CD4-positive, alpha-beta memory T cell (primary cell): ENCODE measurements around the gene STAG1. TPM values are rescaled to one million over a fixed set of nuclear protein-coding genes. Genes with fewer than 3 reads are reported as not detected.
"Not testable (repeated sequence)": the region's sequence is repeated elsewhere in the genome, so short reads cannot be mapped to it uniquely, and the experiment has no call there.

Experiments
- CTCF ChIA-PET: fragments of 350-600 bp; sonication (Branson Sonifier 250); formaldehyde crosslinking; loops from one replicate; lab custom pipeline; 2021; ENCODE audit warnings: inconsistent platforms; ENCODE audit not compliant: partially characterized antibody; lab: Charles Lee
- POLR2A ChIA-PET: fragments of 350-600 bp; sonication (Branson Sonifier 250); formaldehyde crosslinking; loops from one replicate; lab custom pipeline; 2021; ENCODE audit not compliant: partially characterized antibody; lab: Charles Lee
- DNase-seq, 5 donors: peaks; one replicate each; pipeline versions ENCODE4 v3.0.0 to v3.0.0-alpha.2; 2020 to 2022; ENCODE audit warnings: mixed read lengths in 1 of 5
- H3K27ac ChIP-seq: one replicate; pipeline ENCODE4 v1.7.0; 2013; ENCODE audit warnings: low read depth, low read length
- H3K27me3 ChIP-seq: 2 replicates; pipeline ENCODE4 v1.7.0; 2013; ENCODE audit warnings: mild to moderate bottlenecking, low read length, moderate library complexity; ENCODE audit not compliant: insufficient read depth
- H3K36me3 ChIP-seq: 2 replicates; pipeline ENCODE4 v1.7.0; 2013; ENCODE audit warnings: mild to moderate bottlenecking, low read length, moderate library complexity; ENCODE audit not compliant: insufficient read depth
- H3K4me1 ChIP-seq: 2 replicates; pipeline ENCODE4 v1.7.0; 2013; ENCODE audit warnings: mild to moderate bottlenecking, low read length, moderate library complexity; ENCODE audit not compliant: insufficient read depth
- H3K4me3 ChIP-seq, 2 donors: one replicate each; pipeline ENCODE4 v1.7.0; 2013; ENCODE audit warnings: low read length in 2 of 2, mild to moderate bottlenecking in 1 of 2
- H3K9me3 ChIP-seq, 2 donors: one replicate each; pipeline ENCODE4 v1.7.0; 2013; ENCODE audit warnings: low read length in 2 of 2, control low read depth in 1 of 2; ENCODE audit not compliant: control insufficient read depth in 1 of 2
- H3K27ac Mint-ChIP-seq, 7 donors: one replicate each; pipeline ENCODE4 v1.8.0; 2020 to 2021; ENCODE audit warnings: mixed read lengths in 7 of 7, mild to moderate bottlenecking in 6 of 7, inconsistent platforms in 3 of 7, moderate library complexity in 3 of 7
- H3K27me3 Mint-ChIP-seq, 2 donors: one replicate each; pipeline ENCODE4 v1.8.0; 2020 to 2021; ENCODE audit warnings: mixed read lengths in 2 of 2
- H3K36me3 Mint-ChIP-seq, 2 donors: one replicate each; pipeline ENCODE4 v1.8.0; 2020 to 2021; ENCODE audit warnings: mixed read lengths in 2 of 2, inconsistent platforms in 1 of 2, mild to moderate bottlenecking in 1 of 2
- H3K4me1 Mint-ChIP-seq, 4 donors: one replicate each; pipeline ENCODE4 v1.8.0; 2020 to 2021; ENCODE audit warnings: mixed read lengths in 4 of 4, mild to moderate bottlenecking in 1 of 4
- H3K4me3 Mint-ChIP-seq, 8 donors: one replicate each; pipeline ENCODE4 v1.8.0; 2020 to 2021; ENCODE audit warnings: mixed read lengths in 8 of 8, mild to moderate bottlenecking in 7 of 8, moderate library complexity in 6 of 8, inconsistent platforms in 3 of 8
- H3K9me3 Mint-ChIP-seq, 8 donors: one replicate each; pipeline ENCODE4 v1.8.0; 2020 to 2021; ENCODE audit warnings: mixed read lengths in 8 of 8, mild to moderate bottlenecking in 5 of 8, inconsistent platforms in 3 of 8, moderate library complexity in 1 of 8
- intact Hi-C: fragments of 100-400 bp; cut with micrococcal nuclease; formaldehyde crosslinking; loops from one replicate; pipeline ENCODE4 v1.15.1; 2023
- polyA plus RNA-seq, 2 donors: library from polyadenylated mRNA; unstranded; fragments of 300-500 nt; fragmentation: Illumina TruSeq; gene quantifications; one replicate each; pipeline ENCODE4 v1.2.3, GENCODE V29; 2021
- total RNA-seq, 2 experiments: library from RNA; stranded (reverse); gene quantifications; one replicate each; pipeline ENCODE4 v1.2.3, GENCODE V29; 2021

Gene STAG1
- total and polyA plus RNA-seq, 4 experiments from 2014 or later: 17.6 to 56.1 (median 37.1) TPM

- peaks cover 15 to 24% of the 10 kb centered on the region in 2 donors for H3K36me3 Mint-ChIP-seq
These were observed 40.3 kb downstream of the STAG1 start for GRCh38 chr3:136711888-136712287.

GRCh38 chr3:136711277-136711676 lies 40.9 kb downstream of the STAG1 start:
- Histone ChIP-seq H3K9me3 (no peaks in the 10 kb centered on the region), H3K27ac (no peak overlapping the region), H3K4me3 (no peak overlapping the region), H3K36me3 (no peaks in the 10 kb centered on the region), H3K27me3 (no peaks in the 10 kb centered on the region), H3K4me1 (no peaks in the 10 kb centered on the region)
- H3K4me1 Mint-ChIP-seq: peaks cover 14 to 40% (median 23%) of the 10 kb centered on the region in 4 donors
- H3K27ac Mint-ChIP-seq: no peak overlapping the region
- intact Hi-C loops: no loop called here
- H3K4me3 Mint-ChIP-seq: no peak overlapping the region
- ChIA-PET CTCF (no interaction called here), POLR2A (interaction anchor here (0.6 kb wide), 1 partner anchor 20 kb away, joined by 5 read pairs; no protein-coding TSS in a partner anchor)
- H3K36me3 Mint-ChIP-seq: peaks cover 18 to 26% of the 10 kb centered on the region in 2 donors
- no peaks in the 10 kb centered on the region for H3K27me3 Mint-ChIP-seq
- no peak for DNase-seq
- peaks cover 0 to 3% (median 0%) of the 10 kb centered on the region in 8 donors for H3K9me3 Mint-ChIP-seq

More at GRCh38 chr3:136711888-136712287, 40.3 kb downstream of the STAG1 start:
- H3K36me3 ChIP-seq, H3K27me3 Mint-ChIP-seq, intact Hi-C loops, H3K4me3 ChIP-seq, H3K9me3 Mint-ChIP-seq, H3K27me3 ChIP-seq, H3K27ac Mint-ChIP-seq, DNase-seq, POLR2A ChIA-PET, H3K4me3 Mint-ChIP-seq, CTCF ChIA-PET, H3K4me1 ChIP-seq, H3K27ac ChIP-seq, H3K9me3 ChIP-seq: not testable (repeated sequence)
- H3K4me1 Mint-ChIP-seq: peaks cover 15 to 40% (median 27%) of the 10 kb centered on the region in 4 donors

- H3K9me3 Mint-ChIP-seq, H3K9me3 ChIP-seq, H3K27ac ChIP-seq, H3K27me3 Mint-ChIP-seq, intact Hi-C loops, H3K27me3 ChIP-seq, DNase-seq, POLR2A ChIA-PET, H3K27ac Mint-ChIP-seq, H3K4me1 ChIP-seq, H3K4me3 ChIP-seq, H3K36me3 ChIP-seq, H3K4me3 Mint-ChIP-seq: not testable (repeated sequence)
- Mint-ChIP-seq H3K4me1 (peaks cover 21 to 52% (median 35%) of the 10 kb centered on the region in 4 donors), H3K36me3 (peaks cover 23 to 34% of the 10 kb centered on the region in 2 donors)
- CTCF ChIA-PET: interaction anchor here (1.6 kb wide), 1 partner anchor 304 kb away, joined by 3 read pairs; no protein-coding TSS in a partner anchor
These were observed 42.4 kb downstream of the STAG1 start for GRCh38 chr3:136709775-136710174.

GRCh38 chr3:136708333-136708985 lies 43.7 kb downstream of the STAG1 start:
- H3K4me3 ChIP-seq: no peak overlapping the region
- POLR2A ChIA-PET: interaction anchor here (0.6 kb wide), 1 partner anchor 14 kb away, joined by 4 read pairs; no protein-coding TSS in a partner anchor
- H3K27ac Mint-ChIP-seq: no peak overlapping the region
- peaks cover 23 to 49% (median 35%) of the 10 kb centered on the region in 4 donors for H3K4me1 Mint-ChIP-seq
- H3K4me1 ChIP-seq: no peaks in the 10 kb centered on the region
- no peak for DNase-seq
- no peaks in the 10 kb centered on the region for H3K9me3 ChIP-seq
- no peak overlapping the region for H3K4me3 Mint-ChIP-seq
- no peaks in the 10 kb centered on the region for H3K27me3 Mint-ChIP-seq
- intact Hi-C loops: no loop called here
- H3K27me3 ChIP-seq: no peaks in the 10 kb centered on the region
- peaks cover 0 to 3% (median 0%) of the 10 kb centered on the region in 8 donors for H3K9me3 Mint-ChIP-seq
- no peak overlapping the region for H3K27ac ChIP-seq
- no peaks in the 10 kb centered on the region for H3K36me3 ChIP-seq
- H3K36me3 Mint-ChIP-seq: peaks cover 23 to 38% of the 10 kb centered on the region in 2 donors
- CTCF ChIA-PET: interaction anchor here (1.6 kb wide), 1 partner anchor 305 kb away, joined by 3 read pairs; no protein-coding TSS in a partner anchor

- Histone ChIP-seq H3K4me1 (no peaks in the 10 kb centered on the region), H3K9me3 (no peaks in the 10 kb centered on the region), H3K4me3 (no peak overlapping the region), H3K27ac (no peak overlapping the region), H3K36me3 (no peaks in the 10 kb centered on the region), H3K27me3 (no peaks in the 10 kb centered on the region)
- ChIA-PET CTCF (interaction anchor here (1.2 kb wide), 1 partner anchor 49 kb away, joined by 6 read pairs; no protein-coding TSS in a partner anchor), POLR2A (interaction anchor here (1.3 kb wide), 1 partner anchor 9 kb away, joined by 5 read pairs; no protein-coding TSS in a partner anchor)
- no peak for DNase-seq
- Mint-ChIP-seq H3K36me3 (peaks cover 37 to 53% of the 10 kb centered on the region in 2 donors), H3K27ac (no peak overlapping the region), H3K4me1 (peaks cover 24 to 49% (median 36%) of the 10 kb centered on the region in 4 donors), H3K4me3 (peak overlapping the region in 1 of 8 donors; percentile 8), H3K27me3 (no peaks in the 10 kb centered on the region), H3K9me3 (peaks cover 2 to 14% (median 6%) of the 10 kb centered on the region in 8 donors)
- intact Hi-C loops: no loop called here
These were observed 48.7 kb downstream of the STAG1 start for GRCh38 chr3:136703429-136703828.

GRCh38 chr3:136699271-136699828 lies 52.8 kb downstream of the STAG1 start:
- H3K27ac Mint-ChIP-seq: no peak overlapping the region
- no peak overlapping the region for H3K4me3 ChIP-seq
- no peaks in the 10 kb centered on the region for H3K27me3 ChIP-seq
- peaks cover 5 to 11% of the 10 kb centered on the region in 2 donors for H3K9me3 ChIP-seq
- no peak overlapping the region for H3K4me3 Mint-ChIP-seq
- no peaks in the 10 kb centered on the region for H3K27me3 Mint-ChIP-seq
- no peak for DNase-seq
- H3K36me3 Mint-ChIP-seq: peaks cover 52 to 53% of the 10 kb centered on the region in 2 donors
- no peaks in the 10 kb centered on the region for H3K36me3 ChIP-seq
- H3K9me3 Mint-ChIP-seq: peaks cover 6 to 54% (median 33%) of the 10 kb centered on the region in 8 donors
- H3K27ac ChIP-seq: no peak overlapping the region
- ChIA-PET POLR2A (no interaction called here), CTCF (no interaction called here)
- H3K4me1 Mint-ChIP-seq: peaks cover 23 to 47% (median 39%) of the 10 kb centered on the region in 4 donors
- H3K4me1 ChIP-seq: peaks cover 10% of the 10 kb centered on the region
- intact Hi-C loops: no loop called here

- intact Hi-C loops: no loop called here
- CTCF ChIA-PET: no interaction called here
- no peaks in the 10 kb centered on the region for H3K27me3 ChIP-seq
- H3K9me3 ChIP-seq: peaks cover 8 to 19% of the 10 kb centered on the region in 2 donors
- peaks cover 6 to 64% (median 43%) of the 10 kb centered on the region in 8 donors for H3K9me3 Mint-ChIP-seq
- H3K4me1 ChIP-seq: peaks cover 18% of the 10 kb centered on the region
- H3K36me3 Mint-ChIP-seq: peaks cover 55 to 60% of the 10 kb centered on the region in 2 donors
- DNase-seq: no peak
- peaks cover 25 to 56% (median 42%) of the 10 kb centered on the region in 4 donors for H3K4me1 Mint-ChIP-seq
- H3K27ac Mint-ChIP-seq: no peak overlapping the region
- H3K4me3 ChIP-seq: no peak overlapping the region
- POLR2A ChIA-PET: no interaction called here
- H3K4me3 Mint-ChIP-seq: peak overlapping the region in 2 of 8 donors; percentile 0 to 22
- no peaks in the 10 kb centered on the region for H3K27me3 Mint-ChIP-seq
- H3K36me3 ChIP-seq: no peaks in the 10 kb centered on the region
- H3K27ac ChIP-seq: no peak overlapping the region
These were observed 53.8 kb downstream of the STAG1 start for GRCh38 chr3:136698361-136698760.
